SHP77 treated with DMSO at 0.1 percent for 48 hours (cell line): ENCODE results near the gene SKI.
"Not testable (repeated sequence)": the region's sequence is repeated elsewhere in the genome, so short reads cannot be mapped to it uniquely, and the experiment has no call there.

ENCODE experiments used
- DNase-seq: peaks from one replicate; lab custom pipeline; 2025; lab: John Stamatoyannopoulos, UW

The SKI gene

DNA sequence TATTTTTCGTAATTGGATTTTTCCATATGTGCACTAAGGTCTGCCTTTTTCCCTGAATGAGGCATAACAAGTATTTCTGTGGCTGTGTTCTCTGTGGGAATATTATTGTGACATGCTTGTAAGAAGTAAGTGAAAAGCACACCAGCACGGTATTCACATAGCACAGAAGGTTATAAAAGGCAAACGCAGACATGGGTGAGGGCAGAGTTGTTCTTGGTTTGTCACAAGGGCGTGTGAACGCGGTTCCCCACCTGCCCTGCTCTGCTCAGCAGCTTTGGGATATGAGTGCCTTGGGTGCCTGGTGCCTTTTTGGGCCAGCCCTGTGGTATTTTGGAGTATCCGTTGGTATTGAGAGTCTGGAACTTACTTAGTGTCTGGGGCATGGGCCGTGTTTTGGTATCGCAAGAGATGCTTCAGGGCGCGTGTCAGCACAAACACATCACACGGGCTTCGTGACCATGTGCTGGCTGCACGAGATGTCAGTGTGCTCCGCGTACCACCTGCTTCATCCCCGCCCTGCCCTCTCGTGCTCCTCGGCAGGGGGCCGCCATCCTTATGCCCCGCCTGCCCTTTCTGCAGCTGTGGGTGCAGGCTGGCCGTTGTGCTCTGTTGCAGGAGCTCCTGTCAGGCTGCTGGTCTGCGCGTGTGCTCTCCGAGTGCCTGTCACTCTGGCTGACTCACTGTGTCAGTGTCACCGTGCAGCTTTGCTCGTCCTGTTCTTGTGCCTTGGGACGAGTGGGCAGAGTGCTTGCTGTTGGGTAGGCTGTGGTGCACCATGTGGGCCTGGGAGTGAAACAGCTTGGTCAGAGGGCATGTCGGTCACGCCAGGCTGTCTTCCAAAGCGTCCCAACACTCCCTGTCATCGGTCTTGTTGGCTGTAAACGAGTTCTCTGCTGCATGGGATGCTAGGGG lies 15.0 kb downstream of the SKI start:
- DNase-seq: no peak

GRCh38 chr1:2247045-2247394 lies 18.9 kb downstream of the SKI start:
- DNase-seq: not testable (repeated sequence)

DNA sequence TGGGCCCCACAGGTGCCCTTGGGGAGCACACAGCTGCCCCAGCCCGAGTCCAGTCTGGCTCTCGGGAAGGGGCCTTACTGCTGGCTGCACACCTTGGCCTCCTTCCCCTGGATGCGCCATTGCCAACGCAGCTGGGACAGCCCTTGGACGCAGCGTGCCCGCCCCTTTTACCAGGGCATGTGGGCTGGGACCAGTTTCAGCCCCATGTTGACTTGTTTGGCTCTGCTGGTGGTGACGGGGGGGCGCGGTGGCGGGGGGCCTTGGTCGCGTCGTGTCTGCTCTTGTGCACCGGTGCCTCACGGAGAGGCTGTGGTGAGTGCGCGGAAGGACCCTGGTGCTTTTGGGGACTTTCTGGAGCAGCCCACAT lies 19.6 kb downstream of the SKI start:
- no peak for DNase-seq

- DNase-seq: no peak
These were observed 20.2 kb downstream of the SKI start for GRCh38 chr1:2248127-2248826.

DNA sequence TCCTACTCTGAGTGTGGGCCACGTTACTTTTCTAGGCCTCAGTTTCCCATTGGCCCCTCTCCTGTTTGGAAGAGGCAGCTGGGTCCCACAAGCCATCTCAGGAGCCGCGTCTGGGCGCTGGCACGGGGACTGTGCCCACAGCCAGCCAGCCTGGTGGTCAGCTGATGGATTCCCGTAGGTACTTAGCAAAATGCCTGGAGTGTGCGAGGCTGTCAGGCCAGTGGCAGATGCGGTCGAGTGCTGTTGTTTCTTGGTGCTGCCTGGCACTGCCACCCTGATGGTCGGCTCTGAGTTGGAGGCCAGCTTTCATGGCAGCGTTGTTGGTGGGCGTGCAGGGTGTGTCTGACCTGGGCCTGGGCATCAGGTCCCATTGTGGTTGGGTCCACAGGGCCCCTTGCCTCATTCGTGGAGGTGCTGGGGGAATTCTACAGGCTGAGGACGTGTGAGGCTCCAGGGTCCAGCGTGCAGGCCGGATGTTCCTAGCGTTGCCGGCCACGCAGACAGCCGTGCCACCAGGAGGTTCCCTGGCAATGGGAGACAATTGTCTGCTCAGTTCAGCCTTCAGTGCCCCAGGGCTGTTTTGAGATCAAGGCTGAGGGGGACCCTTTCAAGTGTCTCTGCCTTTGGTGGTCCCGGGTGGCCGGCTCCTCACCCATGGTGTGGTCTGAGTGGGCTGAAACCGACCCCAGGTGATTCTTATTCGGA lies 20.9 kb downstream of the SKI start:
- no peak for DNase-seq

DNA sequence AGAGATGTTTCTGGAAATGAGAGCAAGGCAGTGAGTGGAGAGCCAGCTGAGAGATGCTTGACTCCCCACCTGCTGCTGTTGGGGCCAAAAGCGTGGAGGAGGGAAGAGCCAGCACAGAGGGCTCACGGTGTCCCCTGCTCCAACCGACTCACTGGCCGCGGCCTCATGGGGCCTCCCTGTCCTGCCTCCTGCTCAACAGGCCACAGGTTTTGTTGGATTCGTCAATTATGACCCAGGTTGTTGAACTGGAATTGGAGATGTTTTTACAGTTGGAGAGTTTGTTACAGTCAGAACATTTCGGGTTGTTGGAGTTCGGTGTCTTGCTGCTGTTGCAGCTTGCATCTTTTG lies 21.4 kb downstream of the SKI start:
- no peak for DNase-seq

- no peak for DNase-seq
These were observed 22.7 kb downstream of the SKI start for GRCh38 chr1:2250721-2251281.

- no peak for DNase-seq
These were observed 23.2 kb downstream of the SKI start for GRCh38 chr1:2251363-2251762.

DNA sequence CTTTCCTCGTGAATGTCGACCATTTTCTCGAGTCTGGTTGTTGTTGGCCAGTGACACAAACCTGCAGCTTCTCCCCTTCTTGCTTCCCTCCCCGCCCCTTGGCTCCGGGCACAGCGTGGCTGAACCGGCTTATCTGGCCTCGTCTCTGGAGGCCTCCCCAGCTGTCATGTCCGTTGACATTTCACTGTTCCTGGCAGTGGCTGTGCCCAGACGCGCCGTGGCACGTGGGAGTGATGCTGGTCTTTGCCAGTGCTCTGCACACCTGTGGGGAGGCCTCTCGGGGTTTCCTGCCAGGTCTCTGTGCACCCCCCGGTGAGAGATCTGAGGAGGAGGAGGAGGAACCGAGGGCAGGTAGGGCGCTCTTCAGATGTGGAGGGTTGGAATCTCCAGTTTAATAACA lies 23.7 kb downstream of the SKI start:
- no peak for DNase-seq

DNA sequence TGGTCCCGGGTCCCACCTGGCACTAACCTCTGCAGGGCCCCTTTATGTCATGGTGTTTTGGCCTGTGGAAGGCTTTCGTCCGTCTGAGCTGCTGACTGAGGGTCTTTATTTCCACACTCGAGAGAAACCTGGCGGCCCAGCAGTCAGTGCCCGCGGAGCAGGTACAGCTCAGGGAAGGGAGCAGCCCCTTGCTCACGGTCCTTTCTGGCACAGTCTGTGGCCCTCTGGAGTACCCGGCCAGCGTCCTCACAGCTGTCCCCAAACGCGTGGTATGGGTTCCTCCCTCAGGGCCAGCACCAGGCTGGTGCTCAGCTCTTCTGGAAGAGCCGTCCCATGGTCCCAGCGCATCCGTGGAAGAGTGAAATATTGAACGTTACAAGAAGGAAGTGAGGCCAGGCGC lies 24.3 kb downstream of the SKI start:
- DNase-seq: no peak

- no peak for DNase-seq
These were observed 25.1 kb downstream of the SKI start for GRCh38 chr1:2253036-2253796.

DNA sequence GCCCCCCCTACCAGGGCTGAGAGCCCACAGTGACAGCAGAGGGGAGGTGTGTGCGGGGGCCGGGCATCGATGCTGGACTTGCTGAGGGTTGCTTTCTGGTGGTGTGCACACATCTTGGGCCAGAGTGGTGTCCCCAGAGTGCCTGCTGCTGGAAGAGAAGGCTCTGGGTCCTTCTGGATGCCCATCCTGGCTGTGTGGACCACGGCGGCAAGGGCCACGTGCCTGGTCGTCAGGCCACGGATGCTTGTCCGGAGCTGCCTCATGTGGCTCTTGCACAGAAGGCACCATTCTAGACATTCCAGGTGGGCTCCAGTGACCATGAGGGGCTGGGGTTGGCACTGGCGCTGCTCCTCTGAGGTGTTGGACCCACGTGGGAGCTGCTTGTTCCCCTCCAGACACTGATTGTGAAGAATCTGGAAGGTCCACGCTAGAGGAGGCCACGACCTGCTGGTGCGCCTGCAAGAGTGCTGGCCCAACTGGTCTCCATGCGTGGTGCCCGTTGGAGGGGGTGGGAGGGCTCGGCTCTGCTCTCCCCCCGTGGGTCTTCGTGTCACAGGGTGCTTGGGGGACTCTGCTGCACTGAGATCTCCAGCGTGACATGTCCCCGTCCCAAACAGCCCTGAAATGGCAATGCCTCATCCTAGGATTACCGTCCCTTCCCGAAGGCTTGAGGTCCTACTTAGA lies 25.8 kb downstream of the SKI start:
- DNase-seq: no peak

- no peak for DNase-seq
These were observed 26.9 kb downstream of the SKI start for GRCh38 chr1:2255047-2255419.

- no peak for DNase-seq
These were observed 27.6 kb downstream of the SKI start for GRCh38 chr1:2255420-2256369.

DNA sequence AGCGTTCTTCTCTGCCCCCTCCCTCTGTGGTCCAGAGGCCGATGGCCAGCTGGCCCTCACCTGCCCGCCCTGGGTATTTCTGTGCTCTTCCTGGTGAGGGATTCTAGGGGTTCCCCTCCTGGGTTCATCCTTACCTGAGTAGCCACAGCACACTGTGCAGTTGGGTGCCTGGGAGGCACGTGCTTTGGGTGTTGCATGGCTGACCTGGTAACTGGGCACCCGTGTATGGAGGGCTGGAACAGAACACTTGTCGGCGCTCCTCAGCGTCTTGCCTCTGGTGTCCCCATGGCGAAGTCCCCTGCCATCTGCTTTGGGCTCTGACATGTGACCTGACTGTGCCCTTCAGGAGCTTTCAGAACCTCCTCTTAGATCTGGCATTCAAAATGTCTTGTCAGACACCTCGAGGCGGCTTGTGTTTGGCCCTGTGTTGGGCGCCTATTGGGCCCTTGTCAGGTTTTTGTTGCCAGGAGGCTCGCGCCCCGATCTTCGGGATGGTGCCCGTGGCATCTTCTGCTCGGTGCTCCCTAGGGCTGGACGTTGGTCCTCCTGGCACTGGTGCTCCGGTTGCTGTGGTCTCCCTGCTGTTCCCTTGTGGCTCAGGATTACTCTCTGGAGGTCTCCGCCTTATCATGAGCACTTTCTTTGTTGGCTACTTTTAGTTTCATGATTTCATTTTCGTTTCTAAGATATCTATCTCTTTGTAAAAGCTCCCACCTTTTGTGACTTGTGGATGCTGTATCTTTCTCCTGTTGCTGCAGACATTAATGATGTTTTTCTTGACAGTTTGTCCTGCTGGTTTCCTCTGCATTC lies 28.5 kb downstream of the SKI start:
- no peak for DNase-seq

DNA sequence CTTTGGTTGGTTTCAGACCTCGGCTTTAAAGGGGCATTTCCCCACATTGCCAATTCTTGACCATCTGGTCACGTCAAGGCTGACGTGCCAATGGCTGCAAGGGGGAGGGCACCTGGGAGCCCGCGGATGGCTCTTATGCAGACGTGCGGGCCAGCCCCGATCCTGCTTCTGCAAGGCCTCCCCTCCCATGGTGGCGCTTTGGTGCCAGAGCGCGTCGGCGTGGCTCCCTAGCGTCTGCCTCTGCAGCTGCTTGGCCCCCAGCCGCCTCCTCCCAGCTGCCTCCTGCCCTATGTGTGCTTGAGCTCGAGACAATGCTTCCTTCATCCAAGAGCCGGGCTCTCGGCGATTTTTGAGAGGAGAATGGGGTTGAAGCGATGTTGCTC lies 29.1 kb downstream of the SKI start:
- DNase-seq: no peak

DNA sequence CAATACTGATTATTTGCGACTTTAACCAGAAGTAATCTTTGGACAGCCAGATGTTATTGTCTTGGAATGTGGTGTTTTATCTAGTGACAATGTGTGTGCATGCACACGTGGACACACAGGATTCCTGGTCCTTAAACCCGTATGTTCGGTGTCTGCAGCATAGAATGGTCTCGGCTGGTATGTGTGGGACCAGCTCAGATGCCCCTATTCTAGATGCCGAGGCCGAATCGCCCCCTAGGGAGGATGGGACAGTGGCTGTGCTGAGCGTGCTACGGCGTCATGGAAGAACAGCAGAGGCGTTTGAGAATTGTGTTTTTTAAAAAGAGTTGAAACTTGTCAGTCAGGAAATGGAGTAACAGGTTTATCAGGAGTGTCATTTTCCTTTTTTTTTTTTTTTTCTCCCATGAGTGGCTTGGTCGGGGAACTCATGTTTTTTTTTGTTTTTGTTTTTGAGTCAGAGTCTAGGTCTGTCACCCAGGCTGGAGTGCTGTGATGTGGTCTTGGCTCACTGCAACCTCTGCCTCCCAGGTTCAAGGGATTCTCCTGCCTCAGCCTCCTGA lies 30.1 kb downstream of the SKI start:
- DNase-seq: no peak

DNA sequence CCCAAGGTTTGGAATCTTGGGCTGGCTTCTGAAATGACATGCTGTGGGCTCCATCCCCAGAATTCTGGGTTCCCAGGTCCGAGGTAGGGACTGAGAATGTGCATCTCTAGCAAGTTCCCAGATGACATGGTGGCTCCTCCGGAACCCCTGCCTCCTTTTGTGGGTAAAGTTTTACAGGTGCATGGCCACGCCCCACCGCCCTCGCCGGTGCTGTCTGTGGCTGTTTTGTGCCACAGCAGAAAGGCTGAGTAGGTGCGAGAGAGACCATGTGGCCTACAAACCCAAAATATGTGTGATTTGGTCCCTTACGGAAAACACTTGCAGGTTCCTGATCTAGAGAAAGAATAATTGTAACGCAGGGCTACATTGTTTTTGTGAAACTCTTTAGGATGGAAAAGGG lies 30.9 kb downstream of the SKI start:
- no peak for DNase-seq
